ENCODE results near the gene PREB. TPM values are rescaled to one million over a fixed set of nuclear protein-coding genes. Genes with fewer than 3 reads are reported as not detected.

The PREB gene
- polyA plus RNA-seq, 2 of the 4 experiments (the other 2 are of a cell fraction), result 58.2 to 79.9 TPM

GRCh38 chr2:27125104-27125503 lies 9.3 kb downstream of the PREB start:
- no peak for ATAC-seq
- H3K4me2 ChIP-seq, result no peak overlapping the region
- H3K9me3 ChIP-seq, result no peaks in the 10 kb centered on the region
- no peak overlapping the region for H3K4me3 ChIP-seq
- no peak overlapping the region for H3K27ac ChIP-seq
- POLR2A ChIA-PET, result interaction anchor here (0.7 kb wide), 2 partner anchors 9 to 17 kb away, joined by 3 to 6 read pairs; no protein-coding TSS in a partner anchor
- H3K4me1 ChIP-seq, result peaks cover 3% of the 10 kb centered on the region; the same call in 1 of the 3 replicates
- DNase-seq (ENCODE audit: low read depth in 1 of 2, low spot score in 1 of 2), result no peak
- FAIRE-seq, result no peak
- WGBS (ENCODE audit: missing lambda C conversion rate), result 90% methylated on average over 3 of the region's 3 CpGs
- TF ChIP-seq ZNF302 (CRISPR knock-in tag; IDR thresholded peaks at IDR 0.05) (no peak), TFCP2L1 (CRISPR knock-in tag; IDR thresholded peaks at IDR 0.05) (no peak), PBX3 (IDR thresholded peaks at IDR 0.05) (no peak), POLR2A (IDR thresholded peaks at IDR 0.05; ENCODE audit: low read length) (no peak), CHD2 (IDR thresholded peaks at IDR 0.05; ENCODE audit: low read length, partially characterized antibody) (no peak), MAZ (IDR thresholded peaks at IDR 0.05; ENCODE audit: borderline replicate concordance, low read depth, low read length) (no peak), KDM5A (IDR thresholded peaks at IDR 0.05) (no peak), NR3C1 (IDR thresholded peaks at IDR 0.05) (no peak), EHMT2 (IDR thresholded peaks at IDR 0.05; ENCODE audit: low read depth) (no peak), RAD21 (conservative IDR thresholded peaks at IDR 0.05 in 1 of 2, IDR thresholded peaks at IDR 0.05 in 1 of 2) (no peak), BHLHE40 (IDR thresholded peaks at IDR 0.05; ENCODE audit: low read depth, low read length) (no peak), RFX5 (IDR thresholded peaks at IDR 0.05) (no peak)
- CTCF ChIA-PET, result interaction anchor here (0.6 to 2.9 kb wide), 10 partner anchors 8 to 320 kb away, joined by 3 to 25 read pairs (median 6); partner anchors contain the start of genes KHK, PREB and TRIM54

GRCh38 chr2:27123302-27124150 lies 10.9 kb downstream of the PREB start, which contains the start of gene ABHD1:
TSS of gene ABHD1 (plus strand) at chr2:27123815. CDS start at chr2:27123949, 134 bp downstream.
- H3K4me3 ChIP-seq, result peak within 1 kb of the TSS; percentile 56
- ATAC-seq (peak; percentile 79 to 91), DNase-seq (ENCODE audit: low read depth in 1 of 2, low spot score in 1 of 2) (peak; percentile 36 to 69), FAIRE-seq (no peak)
- 7% methylated on average over 39 of the region's 47 CpGs for WGBS (ENCODE audit: missing lambda C conversion rate)
- CTCF ChIA-PET, result interaction anchor here (0.6 to 2.9 kb wide), 16 partner anchors 10 to 882 kb away, joined by 3 to 25 read pairs (median 4); partner anchors contain the start of genes KHK, PREB and TRIM54
- no peaks in the 10 kb centered on the region for H3K9me3 ChIP-seq
- peak within 1 kb of the TSS; percentile 90 for H3K4me2 ChIP-seq
- H3K27ac ChIP-seq, result peak within 1 kb of the TSS; percentile 73 to 87
- peaks cover 3% of the 10 kb centered on the region; the same call in 1 of the 3 replicates for H3K4me1 ChIP-seq
- POLR2A ChIA-PET, result interaction anchor here (0.6 to 1.9 kb wide), 3 partner anchors 9 to 21 kb away, joined by 3 to 17 read pairs (median 3); partner anchors contain the start of gene PREB
- TF ChIP-seq E2F6 (IDR thresholded peaks at IDR 0.05; ENCODE audit: borderline replicate concordance, low read depth) (peak; percentile 55; the same call in 1 of the 2 replicates), CEBPB (IDR thresholded peaks at IDR 0.05) (peak in 1 of 2 experiments; percentile 21; a peak in 1 of 4 replicates), BHLHE40 (IDR thresholded peaks at IDR 0.05; ENCODE audit: low read depth, low read length) (no peak), JUN (IDR thresholded peaks at IDR 0.05) (peak in 1 of 2 experiments; percentile 52; a peak in 1 of 5 replicates), PHF8 (IDR thresholded peaks at IDR 0.05; ENCODE audit: borderline replicate concordance, low read depth) (peak; percentile 96), POLR2A (IDR thresholded peaks at IDR 0.05; ENCODE audit: low read length) (peak; percentile 89), MAX (IDR thresholded peaks at IDR 0.05) (peak; percentile 50; the same call in 1 of the 2 replicates), CTCF (IDR thresholded peaks at IDR 0.05) (no peak), RFX5 (IDR thresholded peaks at IDR 0.05) (no peak)
